Trophoblast cell (in vitro differentiated cells and primary cell): Measurements from ENCODE around the gene KRT86.

Experiments
- DNase-seq, 2 donors: peaks; one replicate each; pipeline ENCODE4 v3.0.0-alpha.2; 2016
- H2AFZ ChIP-seq: 2 replicates; pipeline ENCODE4 v1.6.1; 2013; ENCODE audit warnings: low read length, moderate library complexity, mild to moderate bottlenecking; ENCODE audit not compliant: insufficient read depth, poor library complexity
- H2AK5ac ChIP-seq: 2 replicates; pipeline ENCODE4 v1.6.1; 2013; ENCODE audit warnings: mild to moderate bottlenecking, low read length
- H2BK120ac ChIP-seq: 2 replicates; pipeline ENCODE4 v1.6.1; 2013; ENCODE audit warnings: low read length, mild to moderate bottlenecking, moderate library complexity; ENCODE audit not compliant: insufficient read depth, poor library complexity
- H2BK12ac ChIP-seq: 2 replicates; pipeline ENCODE4 v1.6.1; 2013; ENCODE audit warnings: mild to moderate bottlenecking, low read length, moderate library complexity
- H2BK5ac ChIP-seq: 2 replicates; pipeline ENCODE4 v1.6.1; 2013; ENCODE audit warnings: low read length, low read depth, moderate library complexity, mild to moderate bottlenecking; ENCODE audit not compliant: poor library complexity
- H3K14ac ChIP-seq: 2 replicates; pipeline ENCODE4 v1.6.1; 2013; ENCODE audit warnings: mild to moderate bottlenecking, low read length
- H3K18ac ChIP-seq: 2 replicates; pipeline ENCODE4 v1.6.1; 2013; ENCODE audit warnings: mild to moderate bottlenecking, low read length
- H3K23ac ChIP-seq: 2 replicates; pipeline ENCODE4 v1.6.1; 2013; ENCODE audit warnings: low read length
- H3K27ac ChIP-seq: 2 replicates; pipeline ENCODE4 v1.5.1; 2013; ENCODE audit warnings: low read depth, mild to moderate bottlenecking, inconsistent platforms, low read length, moderate library complexity
- H3K27me3 ChIP-seq: 2 replicates; pipeline ENCODE4 v1.6.1; 2013; ENCODE audit warnings: inconsistent platforms, mild to moderate bottlenecking, low read length, moderate library complexity; ENCODE audit not compliant: insufficient read depth
- H3K36me3 ChIP-seq, 2 experiments: 1 replicate in 1 of 2; 2 replicates in 1 of 2; pipeline ENCODE4 v1.6.1; 2013; ENCODE audit warnings: low read length in 2 of 2, mild to moderate bottlenecking in 2 of 2, moderate library complexity in 1 of 2; ENCODE audit not compliant: insufficient read depth in 2 of 2, control insufficient read depth in 1 of 2
- H3K4ac ChIP-seq: 2 replicates; pipeline ENCODE4 v1.6.1; 2013; ENCODE audit warnings: low read depth, mild to moderate bottlenecking, low read length, moderate library complexity
- H3K4me1 ChIP-seq, 2 experiments: 1 replicate in 1 of 2; 2 replicates in 1 of 2; pipeline ENCODE4 v1.6.1; 2013; ENCODE audit warnings: low read length in 2 of 2, mild to moderate bottlenecking in 2 of 2, moderate library complexity in 1 of 2; ENCODE audit not compliant: insufficient read depth in 2 of 2, control insufficient read depth in 1 of 2
- H3K4me2 ChIP-seq: 2 replicates; pipeline ENCODE4 v1.6.1; 2013; ENCODE audit warnings: inconsistent platforms, mild to moderate bottlenecking, low read length, moderate library complexity
- H3K4me3 ChIP-seq: 2 replicates; pipeline ENCODE4 v1.5.1; 2013; ENCODE audit warnings: mild to moderate bottlenecking, low read depth, low read length, inconsistent platforms
- H3K79me1 ChIP-seq: one replicate; pipeline ENCODE4 v1.6.1; 2013; ENCODE audit warnings: low read length
- H3K79me2 ChIP-seq: 2 replicates; pipeline ENCODE4 v1.6.1; 2013; ENCODE audit warnings: low read length, mild to moderate bottlenecking; ENCODE audit not compliant: control insufficient read depth, insufficient read depth, poor library complexity
- H3K9ac ChIP-seq: 2 replicates; pipeline ENCODE4 v1.6.1; 2013; ENCODE audit warnings: mild to moderate bottlenecking, low read length
- H3K9me3 ChIP-seq: 2 replicates; pipeline ENCODE4 v1.6.1; 2013; ENCODE audit warnings: low read depth, mild to moderate bottlenecking, control low read depth, inconsistent platforms, low read length; ENCODE audit not compliant: insufficient read depth
- H4K12ac ChIP-seq: 2 replicates; pipeline ENCODE4 v1.6.1; 2013; ENCODE audit warnings: low read depth, mild to moderate bottlenecking, low read length, moderate library complexity
- H4K8ac ChIP-seq: 2 replicates; pipeline ENCODE4 v1.6.1; 2013; ENCODE audit warnings: low read depth, mild to moderate bottlenecking, low read length, moderate library complexity
- H4K91ac ChIP-seq: one replicate; pipeline ENCODE4 v1.6.1; 2013; ENCODE audit warnings: low read depth, mild to moderate bottlenecking, low read length, moderate library complexity
- WGBS: extraction: QIAGEN DNeasy Blood & Tissue Kit; methylation state at CpG from one replicate; pipeline ENCODE4 v1.1.7; 2013; ENCODE audit warnings: missing lambda C conversion rate; ENCODE audit not compliant: insufficient read length, insufficient coverage; ENCODE audit errors: extremely low coverage; 5-methylcytosine and 5-hydroxymethylcytosine counted together

Gene KRT86

GRCh38 chr12:52233462-52234207, 40.8 kb upstream of the KRT86 start:
- Histone ChIP-seq H3K4ac (peak overlapping the region; percentile 86), H3K36me3 (peaks cover 38 to 40% of the 10 kb centered on the region in 2 experiments), H3K4me1 (peaks cover 54 to 70% of the 10 kb centered on the region in 2 experiments), H2AFZ (no peak overlapping the region), H3K4me3 (peak overlapping the region; percentile 75), H2BK5ac (peak overlapping the region; percentile 56), H4K91ac (peak overlapping the region; percentile 88), H4K8ac (peak overlapping the region; percentile 83), H3K27ac (peak overlapping the region; percentile 46), H2AK5ac (peak overlapping the region; percentile 0), H3K23ac (no peak overlapping the region), H3K4me2 (peak overlapping the region; percentile 81), H3K79me2 (peaks cover 26% of the 10 kb centered on the region), H2BK120ac (peak overlapping the region; percentile 62), H4K12ac (peak overlapping the region; percentile 45), H3K18ac (peak overlapping the region; percentile 86), H3K27me3 (no peaks in the 10 kb centered on the region), H3K14ac (peak overlapping the region; percentile 88), H3K9me3 (no peaks in the 10 kb centered on the region), H3K9ac (peak overlapping the region; percentile 78), H3K79me1 (peaks cover 48% of the 10 kb centered on the region), H2BK12ac (peak overlapping the region; percentile 7)
- peak in 1 of 2 donors; percentile 56 for DNase-seq
- no CpG with 5 or more reads among the region's 40 CpGs for WGBS

GRCh38 chr12:52234223-52234810, 40.1 kb upstream of the KRT86 start:
- peaks cover 54 to 69% of the 10 kb centered on the region in 2 experiments for H3K4me1 ChIP-seq
- no peak overlapping the region for H2BK5ac ChIP-seq
- H3K79me2 ChIP-seq: peaks cover 26% of the 10 kb centered on the region
- H3K18ac ChIP-seq: peak overlapping the region; percentile 58
- no peak overlapping the region for H2AFZ ChIP-seq
- H2AK5ac ChIP-seq: peak overlapping the region; percentile 6
- H3K27me3 ChIP-seq: no peaks in the 10 kb centered on the region
- H2BK12ac ChIP-seq: no peak overlapping the region
- H3K79me1 ChIP-seq: peaks cover 45% of the 10 kb centered on the region
- peak overlapping the region; percentile 81 for H3K4me2 ChIP-seq
- no peak overlapping the region for H4K12ac ChIP-seq
- H3K4me3 ChIP-seq: peak overlapping the region; percentile 60
- H3K14ac ChIP-seq: peak overlapping the region; percentile 12
- H3K27ac ChIP-seq: peak overlapping the region; percentile 15
- peak overlapping the region; percentile 21 for H2BK120ac ChIP-seq
- no peak overlapping the region for H3K23ac ChIP-seq
- peak overlapping the region; percentile 21 for H4K91ac ChIP-seq
- H3K36me3 ChIP-seq: peaks cover 41 to 43% of the 10 kb centered on the region in 2 experiments
- peak overlapping the region; percentile 42 for H3K4ac ChIP-seq
- H3K9me3 ChIP-seq: no peaks in the 10 kb centered on the region
- no peak for DNase-seq
- H3K9ac ChIP-seq: peak overlapping the region; percentile 25
- WGBS: no CpG with 5 or more reads among the region's 10 CpGs
- H4K8ac ChIP-seq: peak overlapping the region; percentile 21

GRCh38 chr12:52235001-52235764, 39.3 kb upstream of the KRT86 start:
- no peak overlapping the region for H3K4ac ChIP-seq
- peaks cover 41% of the 10 kb centered on the region for H3K79me1 ChIP-seq
- no peaks in the 10 kb centered on the region for H3K9me3 ChIP-seq
- peak overlapping the region; percentile 60 for H3K4me3 ChIP-seq
- H3K27ac ChIP-seq: peak overlapping the region; percentile 31
- WGBS: no CpG with 5 or more reads among the region's 15 CpGs
- H4K91ac ChIP-seq: no peak overlapping the region
- peak overlapping the region; percentile 27 for H3K18ac ChIP-seq
- H3K23ac ChIP-seq: no peak overlapping the region
- DNase-seq: peak in 1 of 2 donors; percentile 58
- H2BK12ac ChIP-seq: no peak overlapping the region
- peak overlapping the region; percentile 81 for H3K4me2 ChIP-seq
- no peak overlapping the region for H4K12ac ChIP-seq
- H2BK5ac ChIP-seq: no peak overlapping the region
- no peak overlapping the region for H4K8ac ChIP-seq
- peaks cover 51 to 65% of the 10 kb centered on the region in 2 experiments for H3K4me1 ChIP-seq
- no peak overlapping the region for H3K9ac ChIP-seq
- no peaks in the 10 kb centered on the region for H3K27me3 ChIP-seq
- peaks cover 26% of the 10 kb centered on the region for H3K79me2 ChIP-seq
- no peak overlapping the region for H2BK120ac ChIP-seq
- peaks cover 44 to 49% of the 10 kb centered on the region in 2 experiments for H3K36me3 ChIP-seq
- H3K14ac ChIP-seq: no peak overlapping the region
- H2AK5ac ChIP-seq: no peak overlapping the region
- H2AFZ ChIP-seq: no peak overlapping the region

- H3K4me3 ChIP-seq: no peak overlapping the region
- H2BK12ac ChIP-seq: no peak overlapping the region
- H3K27me3 ChIP-seq: no peaks in the 10 kb centered on the region
- no peak overlapping the region for H3K18ac ChIP-seq
- H3K36me3 ChIP-seq: peaks cover 44 to 50% of the 10 kb centered on the region in 2 experiments
- H3K79me2 ChIP-seq: peaks cover 26% of the 10 kb centered on the region
- no peaks in the 10 kb centered on the region for H3K9me3 ChIP-seq
- no peak overlapping the region for H4K12ac ChIP-seq
- H3K4me1 ChIP-seq: peaks cover 45 to 59% of the 10 kb centered on the region in 2 experiments
- H2AFZ ChIP-seq: no peak overlapping the region
- no peak overlapping the region for H3K14ac ChIP-seq
- H3K23ac ChIP-seq: no peak overlapping the region
- H2AK5ac ChIP-seq: no peak overlapping the region
- H3K4ac ChIP-seq: no peak overlapping the region
- no CpG with 5 or more reads among the region's 4 CpGs for WGBS
- H3K4me2 ChIP-seq: no peak overlapping the region
- peak overlapping the region; percentile 31 for H3K27ac ChIP-seq
- peak in 1 of 2 donors; percentile 15 for DNase-seq
- no peak overlapping the region for H4K91ac ChIP-seq
- H3K79me1 ChIP-seq: peaks cover 36% of the 10 kb centered on the region
- no peak overlapping the region for H4K8ac ChIP-seq
- H2BK120ac ChIP-seq: no peak overlapping the region
- H3K9ac ChIP-seq: no peak overlapping the region
- no peak overlapping the region for H2BK5ac ChIP-seq
Measured at GRCh38 chr12:52235822-52236361, 38.6 kb upstream of the KRT86 start.
